ENCODE measurements around the gene ZSCAN16.
A peak's percentile ranks its signal among the peaks of the same experiment; 100 is the strongest.

ZSCAN16 gene

GRCh38 chr6:28134015-28134414, 9.6 kb downstream of the ZSCAN16 start:
- peak in 1 of 2 experiments; percentile 48 for DNase-seq (ENCODE audit: low read depth in 1 of 2, low spot score in 1 of 2)
- peak; percentile 25 for TF ChIP-seq CTCF (IDR thresholded peaks at IDR 0.05; ENCODE audit: insufficient read depth, low read length)
- TF ChIP-seq POLR2AphosphoS5 (IDR thresholded peaks at IDR 0.05; ENCODE audit: low read depth), result no peak
- no peak for TF ChIP-seq GABPA (IDR thresholded peaks at IDR 0.05; ENCODE audit: low read depth)
- TF ChIP-seq SPI1 (IDR thresholded peaks at IDR 0.05; ENCODE audit: borderline replicate concordance, low read depth), result peak; percentile 20; the same call in 1 of the 2 replicates
- no peak for TF ChIP-seq REST (IDR thresholded peaks at IDR 0.05; ENCODE audit: insufficient replicate concordance, low read depth)
- Histone ChIP-seq H3K27me3 (ENCODE audit: insufficient read depth, poor library complexity, severe bottlenecking) (no peaks in the 10 kb centered on the region), H3K27ac (replicated peaks) (no peak overlapping the region), H3K4me3 (replicated peaks; ENCODE audit: insufficient read depth, low read length) (no peak overlapping the region)

GRCh38 chr6:28134716-28135115, 10.3 kb downstream of the ZSCAN16 start:
- TF ChIP-seq REST (IDR thresholded peaks at IDR 0.05; ENCODE audit: insufficient replicate concordance, low read depth), result no peak
- no peak for TF ChIP-seq GABPA (IDR thresholded peaks at IDR 0.05; ENCODE audit: low read depth)
- no peak for TF ChIP-seq SPI1 (IDR thresholded peaks at IDR 0.05; ENCODE audit: borderline replicate concordance, low read depth)
- no peak for TF ChIP-seq POLR2AphosphoS5 (IDR thresholded peaks at IDR 0.05; ENCODE audit: low read depth)
- no peak for TF ChIP-seq CTCF (IDR thresholded peaks at IDR 0.05; ENCODE audit: insufficient read depth, low read length)
- H3K27me3 ChIP-seq (ENCODE audit: insufficient read depth, poor library complexity, severe bottlenecking), result no peaks in the 10 kb centered on the region
- DNase-seq (ENCODE audit: low read depth in 1 of 2, low spot score in 1 of 2), result peak in 1 of 2 experiments; percentile 28
- no peak overlapping the region for H3K27ac ChIP-seq (replicated peaks)
- H3K4me3 ChIP-seq (replicated peaks; ENCODE audit: insufficient read depth, low read length), result no peak overlapping the region

- Histone ChIP-seq H3K4me3 (replicated peaks; ENCODE audit: insufficient read depth, low read length) (peak overlapping the region; percentile 81; the same call in 1 of the 2 replicates), H3K27me3 (ENCODE audit: insufficient read depth, poor library complexity, severe bottlenecking) (no peaks in the 10 kb centered on the region), H3K27ac (replicated peaks) (peak overlapping the region; percentile 94)
- TF ChIP-seq POLR2AphosphoS5 (IDR thresholded peaks at IDR 0.05; ENCODE audit: low read depth), result no peak
- no peak for TF ChIP-seq REST (IDR thresholded peaks at IDR 0.05; ENCODE audit: insufficient replicate concordance, low read depth)
- TF ChIP-seq SPI1 (IDR thresholded peaks at IDR 0.05; ENCODE audit: borderline replicate concordance, low read depth), result no peak; the same call in 1 of the 2 replicates
- no peak for TF ChIP-seq CTCF (IDR thresholded peaks at IDR 0.05; ENCODE audit: insufficient read depth, low read length)
- peak in 1 of 2 experiments; percentile 52 for DNase-seq (ENCODE audit: low read depth in 1 of 2, low spot score in 1 of 2)
These were observed 11.0 kb downstream of the ZSCAN16 start for GRCh38 chr6:28135393-28135792.
